HG03460 (cell line): Measurements from ENCODE around the gene YIPF1.
A peak's percentile ranks its signal among the peaks of the same experiment; 100 is the strongest.
"Not testable (repeated sequence)": the region's sequence is repeated elsewhere in the genome, so short reads cannot be mapped to it uniquely, and the experiment has no call there.

ENCODE experiments used
- ATAC-seq: cut with Tn5 transposase; IDR thresholded peaks from one replicate; pipeline ENCODE4 v1.9.1; 2021; ENCODE audit not compliant: unreplicated experiment

The YIPF1 gene

GRCh38 chr1:53895421-53895820 is 5.8 kb upstream of the YIPF1 start:
- ATAC-seq, result no peak

GRCh38 chr1:53894644-53895043 is 5.0 kb upstream of the YIPF1 start:
- ATAC-seq, result no peak

- no peak for ATAC-seq
Measured at GRCh38 chr1:53893999-53894636, 4.5 kb upstream of the YIPF1 start, which contains the start of gene DIO1. Gene DIO1, plus strand, starts transcription at chr1:53894187. Its CDS starts 24 bp downstream, at chr1:53894211.

GRCh38 chr1:53892911-53893310 is 3.3 kb upstream of the YIPF1 start:
- no peak for ATAC-seq

- no peak for ATAC-seq
Measured at GRCh38 chr1:53891678-53892077, 2.1 kb upstream of the YIPF1 start.

GRCh38 chr1:53891018-53891417 is 1.4 kb upstream of the YIPF1 start:
- no peak for ATAC-seq

GRCh38 chr1:53890522-53890941 is 935 bp upstream of the YIPF1 start:
- no peak for ATAC-seq

GRCh38 chr1:53888681-53889080 is 916 bp downstream of the YIPF1 start:
- no peak for ATAC-seq

GRCh38 chr1:53883600-53883999 is 6.0 kb downstream of the YIPF1 start:
- ATAC-seq, result not testable (repeated sequence)

GRCh38 chr1:53881853-53882252 is 7.7 kb downstream of the YIPF1 start:
- ATAC-seq, result not testable (repeated sequence)

GRCh38 chr1:53878492-53879105 is 11.0 kb downstream of the YIPF1 start:
- no peak for ATAC-seq

- ATAC-seq, result not testable (repeated sequence)
Measured at GRCh38 chr1:53875150-53875549, 14.4 kb downstream of the YIPF1 start.

GRCh38 chr1:53871773-53872484 is 17.7 kb downstream of the YIPF1 start:
- no peak for ATAC-seq

GRCh38 chr1:53871221-53871620 is 18.4 kb downstream of the YIPF1 start:
- ATAC-seq, result no peak

GRCh38 chr1:53869454-53870117 is 20.0 kb downstream of the YIPF1 start:
- ATAC-seq, result no peak

- ATAC-seq, result no peak
Measured at GRCh38 chr1:53868565-53868964, 21.0 kb downstream of the YIPF1 start.

- no peak for ATAC-seq
Measured at GRCh38 chr1:53862507-53862906, 27.1 kb downstream of the YIPF1 start.

GRCh38 chr1:53860967-53861411 is 28.6 kb downstream of the YIPF1 start:
- ATAC-seq, result peak; percentile 62

GRCh38 chr1:53851571-53852285 is 37.9 kb downstream of the YIPF1 start:
- no peak for ATAC-seq

GRCh38 chr1:53850082-53850673 is 39.4 kb downstream of the YIPF1 start:
- no peak for ATAC-seq
